Mucosa of gallbladder (tissue), 1 donor: Measurements from ENCODE around the gene ACOT11. TPM values are rescaled to one million over a fixed set of nuclear protein-coding genes. Genes with fewer than 3 reads are reported as not detected.
A peak's percentile ranks its signal among the peaks of the same experiment; 100 is the strongest.
"Not testable (repeated sequence)": the region's sequence is repeated elsewhere in the genome, so short reads cannot be mapped to it uniquely, and the experiment has no call there.

ENCODE experiments used
- DNase-seq: peaks from one replicate; pipeline ENCODE4 v3.0.0-alpha.2; 2020; ENCODE audit warnings: low spot score
- total RNA-seq: library from RNA; stranded (reverse); gene quantifications from one replicate; pipeline ENCODE4 v1.2.1, GENCODE V29; 2021
- donor health status: DM: no; HTN: no; CAD: no.

The ACOT11 gene
- 38.1 TPM for total RNA-seq

GRCh38 chr1:54547601-54548388 lies at the start of gene ACOT11:
ACOT11 (plus strand) TSS chr1:54548228; CDS start chr1:54548310, 82 bp downstream.
- DNase-seq, result peak; percentile 87

DNA sequence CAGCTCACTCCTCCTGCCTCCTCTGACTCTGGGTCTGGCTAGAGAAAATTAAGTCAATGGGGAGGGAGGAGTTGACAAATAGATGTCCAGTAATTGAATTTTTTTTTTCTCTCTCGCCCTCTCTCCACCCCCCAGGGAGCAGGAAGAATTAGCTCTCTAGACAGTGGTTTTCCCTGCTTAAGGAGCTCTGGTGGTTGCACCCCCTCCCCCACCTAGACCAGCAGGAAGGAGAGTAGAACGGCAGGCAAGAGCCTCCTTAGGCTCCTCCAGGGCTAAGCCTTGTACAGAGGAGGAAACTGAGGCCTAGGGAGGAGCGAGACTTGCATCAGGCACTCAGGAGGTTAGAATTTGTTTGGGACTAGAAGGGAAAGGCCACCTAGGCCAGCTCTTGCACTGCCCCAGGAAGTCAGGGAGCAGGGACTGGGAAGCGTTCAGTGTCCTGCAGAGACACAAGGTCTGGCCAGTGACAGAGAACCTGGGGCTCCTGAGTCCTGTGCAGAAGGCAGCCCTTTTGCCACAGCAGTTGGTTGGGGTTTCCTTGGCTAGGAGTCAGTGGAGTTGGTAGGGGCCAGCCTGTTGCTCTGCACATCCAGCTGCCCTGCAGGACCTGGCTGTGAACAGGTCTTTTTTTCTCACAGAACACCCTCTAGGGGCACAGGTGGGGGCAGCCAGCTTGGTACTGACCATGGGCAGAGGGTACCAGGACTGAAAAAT lies 49.5 kb upstream of the ACOT11 start:
- no peak for DNase-seq

DNA sequence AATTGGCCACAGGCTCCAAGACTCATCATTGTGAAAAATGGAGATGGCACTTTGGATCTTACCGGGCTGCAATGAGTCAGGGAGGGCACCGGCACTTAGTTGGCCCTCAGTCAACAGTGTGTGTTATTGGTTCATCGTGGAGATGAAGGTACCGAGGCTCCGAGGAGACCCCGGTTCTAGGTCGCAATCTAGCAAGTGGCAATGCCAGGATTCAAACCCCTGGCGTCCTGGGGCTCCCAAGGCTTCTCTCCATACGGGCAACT lies 49.0 kb upstream of the ACOT11 start:
- DNase-seq, result no peak

GRCh38 chr1:54499360-54500106 lies 48.5 kb upstream of the ACOT11 start:
- DNase-seq, result no peak

- DNase-seq, result no peak
These were observed 48.0 kb upstream of the ACOT11 start for GRCh38 chr1:54500107-54500431.

DNA sequence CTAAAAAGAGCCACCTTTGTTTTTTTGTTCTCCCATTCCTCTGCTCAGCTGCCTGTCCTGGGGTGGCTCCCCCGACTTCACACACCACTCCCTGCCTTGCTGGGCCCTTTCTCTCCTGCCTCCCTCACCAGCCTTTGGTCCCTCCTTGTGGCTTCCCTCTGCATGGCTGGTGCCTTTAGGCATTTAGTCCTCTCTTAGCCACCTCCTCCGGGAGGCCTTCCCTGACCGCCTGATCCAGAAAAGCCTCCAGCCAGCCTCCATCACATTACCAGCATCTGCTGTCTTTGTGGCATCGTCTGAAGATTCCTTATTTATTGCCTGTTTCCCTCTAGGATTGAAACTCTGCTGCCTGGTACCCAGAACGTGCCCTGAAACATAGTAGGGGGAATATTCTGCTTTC lies 46.2 kb upstream of the ACOT11 start:
- DNase-seq, result no peak

- DNase-seq, result no peak
These were observed 45.7 kb upstream of the ACOT11 start for GRCh38 chr1:54502342-54502741.

- DNase-seq, result no peak
These were observed 41.4 kb upstream of the ACOT11 start for GRCh38 chr1:54506594-54506993.

DNA sequence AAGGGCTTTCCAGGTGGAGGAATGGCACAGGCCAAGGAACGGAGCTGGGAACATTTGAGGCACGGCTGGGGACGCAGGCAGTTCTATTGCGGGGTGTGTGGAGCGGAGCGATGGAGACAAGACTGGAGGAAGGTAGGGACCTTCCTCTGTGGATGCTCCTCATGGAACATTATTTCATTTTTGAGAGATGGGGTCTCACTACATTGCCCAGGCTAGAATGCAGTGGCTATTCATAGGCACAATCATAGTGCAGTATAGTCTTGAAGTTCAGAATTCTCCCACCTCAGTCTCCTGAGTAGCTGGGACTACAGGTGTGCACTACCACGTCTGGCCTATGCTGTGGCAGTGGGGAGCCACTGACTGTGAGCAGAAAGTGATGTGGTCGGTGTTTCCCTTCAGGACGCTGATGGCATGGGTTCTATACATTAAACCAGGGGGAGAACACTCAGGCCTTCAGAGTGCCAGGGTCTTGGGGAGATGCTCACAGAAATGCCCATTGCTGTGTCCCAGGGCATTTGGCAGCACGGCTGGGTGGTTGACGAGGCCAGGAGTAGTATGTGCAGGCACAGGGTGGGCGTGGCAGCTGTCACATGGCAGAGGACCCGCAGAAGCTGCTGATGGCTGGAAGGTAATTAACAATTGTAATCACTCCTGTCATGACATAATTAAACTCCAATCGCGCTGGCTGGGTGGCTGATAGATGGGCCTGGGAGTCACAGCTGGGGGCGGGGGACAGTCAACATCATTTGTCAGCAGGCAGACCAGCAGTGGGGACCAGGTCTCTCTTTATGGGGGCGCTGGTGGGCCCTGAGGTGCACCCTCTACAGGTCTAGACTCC lies 40.8 kb upstream of the ACOT11 start:
- DNase-seq, result no peak

GRCh38 chr1:54510715-54511270 lies 37.2 kb upstream of the ACOT11 start:
- no peak for DNase-seq

DNA sequence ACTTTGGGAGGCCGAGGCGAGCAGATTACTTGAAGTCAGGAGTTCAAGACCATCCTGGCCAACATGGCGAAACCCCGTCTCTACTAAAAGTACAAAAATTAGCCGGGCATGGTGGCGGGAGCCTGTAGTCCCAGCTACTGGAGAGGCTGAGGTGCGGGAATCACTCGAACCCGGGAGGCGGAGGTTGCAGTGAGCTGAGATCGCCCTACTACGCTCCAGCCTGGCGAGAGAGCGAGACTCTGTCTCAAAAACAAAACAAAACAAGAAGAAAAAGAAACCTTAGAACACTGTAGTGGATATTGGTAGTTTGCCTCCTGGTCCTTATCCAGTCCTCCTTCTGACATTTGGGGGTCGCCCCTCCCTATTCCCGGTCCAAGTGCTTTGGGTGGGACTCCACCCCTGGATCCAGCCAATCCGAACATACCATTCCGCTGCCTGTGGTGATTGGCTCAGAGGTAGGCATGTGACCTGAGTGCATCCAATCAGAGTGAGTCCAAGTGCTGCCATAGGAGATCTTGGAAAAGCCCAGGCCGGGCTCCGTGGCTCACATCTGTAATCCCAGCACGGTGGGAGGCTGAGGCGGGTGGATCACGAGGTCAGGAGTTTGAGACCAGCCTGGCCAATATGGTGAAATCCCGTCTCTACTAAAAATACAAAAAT lies 34.0 kb upstream of the ACOT11 start:
- DNase-seq, result not testable (repeated sequence)

DNA sequence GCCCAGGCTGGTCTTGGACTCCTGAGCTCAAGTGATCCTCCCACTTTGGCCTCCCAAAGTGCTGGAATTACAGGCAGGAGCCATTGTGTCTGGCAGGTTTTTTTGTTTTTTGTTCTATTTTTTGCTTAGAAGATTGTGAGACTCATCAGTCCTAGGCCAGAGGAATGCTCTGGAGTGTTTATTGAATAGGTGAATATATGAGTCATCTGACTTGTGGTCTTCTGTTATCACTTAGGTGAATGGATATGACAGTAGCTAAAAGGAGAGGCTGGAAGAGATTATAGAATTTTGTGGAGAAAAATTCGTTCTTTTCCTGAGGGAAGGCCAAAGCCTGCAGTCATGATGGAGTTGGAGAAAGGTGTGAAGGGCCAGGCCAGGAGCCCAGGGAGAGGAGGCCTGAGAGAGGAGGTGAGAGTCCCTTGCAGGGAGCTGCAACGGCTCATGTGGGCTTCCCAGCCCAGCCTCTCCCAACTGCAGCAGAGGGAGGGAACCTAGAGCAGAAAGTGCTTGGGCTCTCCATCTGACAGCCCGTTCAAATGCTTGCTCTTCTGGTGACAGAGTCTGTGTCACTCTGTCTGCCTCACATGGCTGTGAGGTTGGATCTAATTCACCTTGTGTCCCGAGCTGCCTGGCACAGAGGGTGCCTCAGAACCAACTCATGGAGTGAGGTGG lies 31.6 kb upstream of the ACOT11 start:
- DNase-seq, result no peak

DNA sequence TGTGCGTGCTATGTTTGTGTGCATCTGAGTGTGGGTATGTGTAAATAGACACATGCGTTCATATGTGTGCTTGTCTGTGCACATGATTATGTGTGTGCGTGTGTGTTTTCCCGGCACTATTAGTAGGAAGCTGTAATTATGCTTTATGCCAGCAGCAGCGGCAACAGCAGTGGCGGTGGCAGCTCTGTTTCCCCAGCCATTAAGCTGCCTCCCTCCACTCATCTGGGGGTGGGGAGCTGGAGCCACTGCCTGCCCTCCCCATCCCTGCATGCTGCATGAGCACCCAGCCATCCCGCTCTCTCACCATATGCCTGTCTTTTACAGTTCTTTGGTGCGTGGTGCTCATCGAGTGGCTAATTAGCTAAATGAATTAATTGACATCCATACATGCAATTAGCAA lies 30.5 kb upstream of the ACOT11 start:
- DNase-seq, result no peak

- DNase-seq, result no peak
These were observed 29.5 kb upstream of the ACOT11 start for GRCh38 chr1:54518489-54518888.

GRCh38 chr1:54519709-54520108 lies 28.3 kb upstream of the ACOT11 start:
- DNase-seq, result no peak

DNA sequence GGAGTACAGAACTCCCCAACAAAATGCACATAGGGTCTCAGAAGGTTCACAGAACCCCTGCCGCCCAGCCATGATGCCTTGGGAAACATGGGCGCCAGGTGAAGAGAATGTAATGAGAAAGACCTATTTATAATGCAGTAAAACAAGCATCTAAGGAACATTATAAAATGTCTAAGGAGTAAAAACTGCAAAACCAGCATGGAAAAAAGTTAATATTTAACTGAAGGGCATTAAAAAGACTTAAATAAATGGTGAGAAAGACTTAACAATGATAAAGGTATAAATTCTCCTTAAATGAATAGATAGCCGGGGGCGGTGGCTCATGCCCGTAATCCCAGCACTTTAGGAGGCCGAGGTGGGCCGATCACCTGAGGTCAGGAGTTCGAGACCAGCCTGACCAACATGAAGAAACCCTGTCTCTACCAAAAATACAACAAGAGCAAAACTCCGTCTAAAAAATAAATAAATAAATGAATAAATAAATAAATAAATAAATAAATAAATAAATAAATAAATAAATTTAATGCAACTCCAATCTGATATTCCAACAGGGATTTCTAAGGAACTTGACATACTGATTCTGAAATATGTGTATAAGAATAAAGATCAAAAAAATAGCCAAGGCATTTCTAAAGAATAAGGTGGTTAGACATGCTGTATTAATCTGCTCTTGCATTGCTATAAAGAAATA lies 27.3 kb upstream of the ACOT11 start:
- no peak for DNase-seq

GRCh38 chr1:54526565-54526964 lies 21.5 kb upstream of the ACOT11 start:
- DNase-seq, result not testable (repeated sequence)

GRCh38 chr1:54528613-54529012 lies 19.4 kb upstream of the ACOT11 start:
- no peak for DNase-seq

DNA sequence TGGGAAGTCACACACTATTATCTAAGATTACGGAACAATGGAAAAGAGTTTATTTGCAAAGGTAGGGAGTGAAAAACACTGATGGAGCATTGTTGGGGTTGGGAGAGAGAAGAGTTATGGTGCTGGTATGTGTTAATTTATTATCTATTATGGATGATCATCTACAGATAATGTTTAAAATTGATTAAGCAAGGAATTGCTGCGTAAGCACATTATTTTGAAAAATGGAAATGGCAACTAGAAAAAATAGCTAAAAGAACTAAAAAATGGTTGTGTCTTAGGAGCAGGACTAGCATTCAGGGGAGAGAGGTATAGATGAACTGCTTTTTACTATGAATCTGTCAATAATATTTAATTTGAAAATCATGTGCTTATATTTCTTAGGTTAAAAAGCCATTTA lies 16.0 kb upstream of the ACOT11 start:
- DNase-seq, result no peak

DNA sequence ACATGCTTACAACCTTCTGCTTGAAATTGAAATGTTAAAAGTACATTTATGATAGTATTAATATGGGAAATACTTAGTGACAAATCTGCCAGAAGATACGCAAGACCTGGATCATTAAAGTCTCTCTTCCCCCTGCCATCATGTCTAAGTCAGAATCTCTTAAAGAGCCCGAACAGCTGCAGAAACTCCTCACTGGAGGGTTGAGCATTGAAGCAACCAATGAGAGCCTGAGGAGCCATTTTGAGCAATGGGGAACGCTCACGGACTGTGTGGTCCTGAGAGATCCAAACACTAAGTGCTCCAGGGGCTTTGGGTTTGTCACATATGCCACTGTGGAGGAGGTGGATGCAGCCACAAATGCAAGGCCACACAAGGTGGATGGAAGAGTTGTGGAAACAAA lies 11.4 kb upstream of the ACOT11 start:
- not testable (repeated sequence) for DNase-seq
